C4-2B (cell line): Measurements from ENCODE around the gene RAB6B.

Experiments used
- CTCF ChIP-seq: fragments of 450-650 bp; conservative IDR thresholded peaks from 2 replicates; pipeline ENCODE4 v1.5.1; 2017; ENCODE audit warnings: mild to moderate bottlenecking
- ZFX ChIP-seq: fragments of 450-650 bp; IDR thresholded peaks from 2 replicates; pipeline ENCODE4 v1.6.1; 2017

GRCh38 chr3:133824961-133825485 lies 70.7 kb downstream of the RAB6B start:
- TF ChIP-seq CTCF (no peak), ZFX (no peak)
